GM23248 (cell line): Measurements from ENCODE around the gene EFCAB8. TPM values are rescaled to one million over a fixed set of nuclear protein-coding genes. Genes with fewer than 3 reads are reported as not detected.

ENCODE experiments used
- DNase-seq: peaks from one replicate; pipeline ENCODE4 v3.0.0-alpha.2; 2015
- H2AFZ ChIP-seq: fragments of 200-600 bp; sonication (generic); 2 replicates; pipeline ENCODE4 v1.6.1; 2016; ENCODE audit warnings: antibody characterized with exemption
- H3F3A ChIP-seq: fragments of 200-600 bp; sonication (generic); 2 replicates; pipeline ENCODE4 v1.6.1; 2016; ENCODE audit warnings: mild to moderate bottlenecking, antibody characterized with exemption, mixed run types; ENCODE audit not compliant: insufficient read depth
- H3K27ac ChIP-seq: fragments of 200-600 bp; sonication (generic); 2 replicates; pipeline ENCODE4 v1.5.1; 2016; ENCODE audit warnings: mild to moderate bottlenecking
- H3K27me3 ChIP-seq: fragments of 200-600 bp; sonication (generic); replicated peaks from 2 replicates; pipeline ENCODE4 v1.6.1; 2016; ENCODE audit warnings: mild to moderate bottlenecking; ENCODE audit not compliant: insufficient read depth
- H3K36me3 ChIP-seq: fragments of 200-600 bp; sonication (generic); 2 replicates; pipeline ENCODE4 v1.6.1; 2016; ENCODE audit warnings: low read depth, mild to moderate bottlenecking
- H3K4me1 ChIP-seq: fragments of 200-600 bp; sonication (generic); 2 replicates; pipeline ENCODE4 v1.6.1; 2016; ENCODE audit warnings: mild to moderate bottlenecking; ENCODE audit not compliant: insufficient read depth
- H3K4me2 ChIP-seq: fragments of 200-600 bp; sonication (generic); one replicate; pipeline ENCODE4 v1.6.1; 2016; ENCODE audit warnings: mild to moderate bottlenecking; ENCODE audit not compliant: unreplicated experiment
- H3K4me3 ChIP-seq: fragments of 200-600 bp; sonication (generic); 2 replicates; pipeline ENCODE4 v1.5.1; 2016; ENCODE audit warnings: mild to moderate bottlenecking
- H3K79me2 ChIP-seq: fragments of 200-600 bp; sonication (generic); 2 replicates; pipeline ENCODE4 v1.6.1; 2016; ENCODE audit warnings: mild to moderate bottlenecking; ENCODE audit not compliant: insufficient read depth
- H3K9ac ChIP-seq: fragments of 200-600 bp; sonication (generic); 2 replicates; pipeline ENCODE4 v1.6.1; 2016; ENCODE audit warnings: mild to moderate bottlenecking
- H3K9me2 ChIP-seq: fragments of 200-600 bp; sonication (generic); 2 replicates; pipeline ENCODE4 v1.6.1; 2016; ENCODE audit warnings: mixed run types, mild to moderate bottlenecking, moderate library complexity; ENCODE audit not compliant: insufficient read depth
- H3K9me3 ChIP-seq: fragments of 200-600 bp; sonication (generic); one replicate; pipeline ENCODE4 v1.6.1; 2017; ENCODE audit warnings: low read depth
- H4K20me1 ChIP-seq: fragments of 200-600 bp; sonication (generic); 2 replicates; pipeline ENCODE4 v1.6.0; 2016; ENCODE audit not compliant: insufficient read depth
- EZH2 ChIP-seq: fragments of 200-600 bp; sonication (generic); IDR thresholded peaks from 2 replicates; pipeline ENCODE4 v1.6.1; 2018; ENCODE audit warnings: antibody characterized with exemption, mild to moderate bottlenecking; ENCODE audit not compliant: insufficient read depth, poor library complexity, severe bottlenecking
- EZH2phosphoT487 ChIP-seq: fragments of 200-600 bp; sonication (generic); IDR thresholded peaks from 2 replicates; pipeline ENCODE4 v1.6.1; 2018; ENCODE audit warnings: antibody characterized with exemption, moderate library complexity, mild to moderate bottlenecking, low read depth; ENCODE audit not compliant: insufficient read depth
- WGBS, 2 experiments: methylation state at CpG; one replicate each; pipeline ENCODE4 v1.1.6; 2015 to 2017; ENCODE audit warnings: low lambda C conversion rate in 2 of 2, low coverage in 1 of 2; ENCODE audit errors: missing lambda C conversion rate in 2 of 2; 5-methylcytosine and 5-hydroxymethylcytosine counted together
- in situ Hi-C: fragments of 300-500 bp; cut with MboI; formaldehyde crosslinking; loops from 2 replicates; pipeline ENCODE4 v1.15.0; 2020
- polyA plus RNA-seq: library from polyadenylated mRNA; unstranded; fragments of >200 nt; fragmentation: Nextera tagmentation; extraction: Ambion mirVana; gene quantifications from 2 replicates; pipeline ENCODE4 v1.2.1, GENCODE V29; 2016
- total RNA-seq: library from RNA; depleted of rRNA; stranded (reverse); fragments of >200 nt; shearing (Covaris generic); gene quantifications from 2 replicates; pipeline ENCODE4 v1.2.3, GENCODE V29; 2014

The EFCAB8 gene
- total and polyA plus RNA-seq, 2 experiments from 2014 or later: not detected

- no peaks in the 10 kb centered on the region for H3K36me3 ChIP-seq
- no peaks in the 10 kb centered on the region for H3K79me2 ChIP-seq
- DNase-seq: no peak
- H3K27me3 ChIP-seq: peaks cover 12% of the 10 kb centered on the region; the same call in 1 of the 2 replicates
- no peak overlapping the region for H3K27ac ChIP-seq
- H3F3A ChIP-seq: no peaks in the 10 kb centered on the region
- in situ Hi-C loops: no loop called here
- H3K4me1 ChIP-seq: no peaks in the 10 kb centered on the region
- H2AFZ ChIP-seq: no peak overlapping the region
- H3K9me2 ChIP-seq: no peaks in the 10 kb centered on the region
- no peaks in the 10 kb centered on the region for H4K20me1 ChIP-seq
- H3K4me3 ChIP-seq: no peak overlapping the region
- TF ChIP-seq EZH2phosphoT487: no peak
- no peak for TF ChIP-seq EZH2
- no peaks in the 10 kb centered on the region for H3K9me3 ChIP-seq
- 55 to 66% methylated on average over 17 of the region's 17 CpGs for WGBS, 2 experiments
- no peak overlapping the region for H3K9ac ChIP-seq
- H3K4me2 ChIP-seq: no peak overlapping the region
Measured at GRCh38 chr20:32925481-32926196, 66.9 kb downstream of the EFCAB8 start.

DNA sequence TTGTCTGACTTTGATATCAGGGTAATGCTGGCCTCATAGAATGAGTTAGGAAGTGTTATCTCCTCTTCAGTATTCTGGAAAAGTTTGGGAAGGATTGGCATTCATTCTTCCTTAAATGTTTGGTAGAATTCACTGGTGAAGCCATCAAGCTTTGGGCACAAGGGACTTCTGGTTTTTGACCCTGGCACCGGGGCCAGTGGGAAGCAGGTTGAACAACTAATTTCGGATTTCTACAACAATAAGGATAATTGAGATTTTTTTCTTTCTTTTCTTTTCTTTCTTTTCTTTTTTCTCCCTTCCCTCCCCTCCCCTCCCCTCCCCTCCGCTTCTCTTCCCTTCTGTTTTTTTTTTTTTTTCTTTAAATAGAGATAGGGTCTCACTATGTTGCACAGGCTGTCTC, 70.4 kb downstream of the EFCAB8 start:
- no peaks in the 10 kb centered on the region for H3F3A ChIP-seq
- WGBS, 2 experiments: 57 to 81% methylated on average over 2 to 3 of the region's 3 CpGs
- H3K79me2 ChIP-seq: no peaks in the 10 kb centered on the region
- H3K4me3 ChIP-seq: no peak overlapping the region
- H3K4me1 ChIP-seq: no peaks in the 10 kb centered on the region
- H2AFZ ChIP-seq: no peak overlapping the region
- H3K4me2 ChIP-seq: no peak overlapping the region
- no peak for TF ChIP-seq EZH2
- TF ChIP-seq EZH2phosphoT487: no peak
- H4K20me1 ChIP-seq: no peaks in the 10 kb centered on the region
- no peaks in the 10 kb centered on the region for H3K9me2 ChIP-seq
- 0 out of 2 replicates have a peak, but pooled peaks cover 7% of the 10 kb centered on the region for H3K27me3 ChIP-seq
- no peaks in the 10 kb centered on the region for H3K36me3 ChIP-seq
- H3K9me3 ChIP-seq: no peaks in the 10 kb centered on the region
- no peak overlapping the region for H3K9ac ChIP-seq
- H3K27ac ChIP-seq: no peak overlapping the region
- DNase-seq: no peak
- in situ Hi-C loops: no loop called here

DNA sequence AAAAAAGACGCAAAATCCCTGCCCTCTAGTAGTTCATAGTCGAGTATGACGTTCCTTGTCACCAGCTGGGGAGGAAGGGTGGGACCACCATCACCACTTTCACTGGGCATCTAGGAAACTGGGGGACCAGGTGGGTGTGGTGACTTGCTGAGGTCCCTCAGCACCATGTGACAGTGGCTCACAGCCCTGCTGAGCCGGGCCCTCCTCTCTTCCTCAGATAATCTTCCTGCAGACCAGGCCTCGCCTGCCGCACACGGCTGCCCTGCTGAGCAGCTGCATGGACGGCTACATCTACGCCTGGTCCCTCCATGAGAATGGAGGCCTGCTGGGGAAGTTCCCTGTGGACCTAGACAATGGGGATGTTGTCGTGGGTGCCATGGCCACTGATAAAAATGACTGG, 71.5 kb downstream of the EFCAB8 start:
- H4K20me1 ChIP-seq: no peaks in the 10 kb centered on the region
- no peak for TF ChIP-seq EZH2phosphoT487
- no peak for TF ChIP-seq EZH2
- H3K27ac ChIP-seq: no peak overlapping the region
- no peak overlapping the region for H3K4me3 ChIP-seq
- H3K9ac ChIP-seq: no peak overlapping the region
- no peaks in the 10 kb centered on the region for H3K4me1 ChIP-seq
- H3K79me2 ChIP-seq: no peaks in the 10 kb centered on the region
- H2AFZ ChIP-seq: no peak overlapping the region
- no peak overlapping the region for H3K4me2 ChIP-seq
- H3K27me3 ChIP-seq: 0 out of 2 replicates have a peak, but pooled peaks cover 7% of the 10 kb centered on the region
- 42 to 47% methylated on average over 10 of the region's 10 CpGs for WGBS, 2 experiments
- no peaks in the 10 kb centered on the region for H3K36me3 ChIP-seq
- in situ Hi-C loops: no loop called here
- H3K9me2 ChIP-seq: no peaks in the 10 kb centered on the region
- H3F3A ChIP-seq: no peaks in the 10 kb centered on the region
- H3K9me3 ChIP-seq: no peaks in the 10 kb centered on the region
- DNase-seq: no peak

GRCh38 chr20:32930701-32931100, 72.0 kb downstream of the EFCAB8 start:
- in situ Hi-C loops: no loop called here
- 0 out of 2 replicates have a peak, but pooled peaks cover 7% of the 10 kb centered on the region for H3K27me3 ChIP-seq
- no peaks in the 10 kb centered on the region for H4K20me1 ChIP-seq
- no peaks in the 10 kb centered on the region for H3F3A ChIP-seq
- H3K9me3 ChIP-seq: no peaks in the 10 kb centered on the region
- no peaks in the 10 kb centered on the region for H3K4me1 ChIP-seq
- no peaks in the 10 kb centered on the region for H3K79me2 ChIP-seq
- no peak overlapping the region for H3K9ac ChIP-seq
- no peak overlapping the region for H3K27ac ChIP-seq
- no peak overlapping the region for H3K4me3 ChIP-seq
- H3K36me3 ChIP-seq: no peaks in the 10 kb centered on the region
- no peak overlapping the region for H2AFZ ChIP-seq
- WGBS, 2 experiments: 62 to 66% methylated on average over 5 of the region's 5 CpGs
- DNase-seq: no peak
- H3K4me2 ChIP-seq: no peak overlapping the region
- H3K9me2 ChIP-seq: no peaks in the 10 kb centered on the region
- TF ChIP-seq EZH2 (no peak), EZH2phosphoT487 (no peak)

GRCh38 chr20:32934580-32934979, 75.9 kb downstream of the EFCAB8 start:
- no peak for TF ChIP-seq EZH2phosphoT487
- no peak for TF ChIP-seq EZH2
- Histone ChIP-seq H3F3A (no peaks in the 10 kb centered on the region), H3K4me2 (no peak overlapping the region), H3K79me2 (no peaks in the 10 kb centered on the region), H3K9ac (no peak overlapping the region), H3K4me1 (no peaks in the 10 kb centered on the region), H4K20me1 (no peaks in the 10 kb centered on the region), H2AFZ (no peak overlapping the region), H3K9me2 (no peaks in the 10 kb centered on the region), H3K36me3 (no peaks in the 10 kb centered on the region), H3K4me3 (no peak overlapping the region), H3K27ac (no peak overlapping the region), H3K27me3 (no peaks in the 10 kb centered on the region), H3K9me3 (no peaks in the 10 kb centered on the region)
- 5 to 10% methylated on average over 4 of the region's 4 CpGs for WGBS, 2 experiments
- in situ Hi-C loops: no loop called here
- no peak for DNase-seq
